ENCODE results near the gene CD200R1L. TPM values are rescaled to one million over a fixed set of nuclear protein-coding genes. Genes with fewer than 3 reads are reported as not detected.

Gene CD200R1L
- polyA plus RNA-seq, 1 of the 3 experiments (the other 2 are of a cell fraction) = not detected

- no peak overlapping the region for H3K9ac ChIP-seq
- no peaks in the 10 kb centered on the region for H3K79me2 ChIP-seq (ENCODE audit: insufficient read depth)
- H3K27me3 ChIP-seq (ENCODE audit: insufficient read depth) = no peaks in the 10 kb centered on the region
- TF ChIP-seq TEAD4 (IDR thresholded peaks at IDR 0.05; ENCODE audit: borderline replicate concordance, insufficient read depth) (no peak), YY1 (IDR thresholded peaks at IDR 0.05; ENCODE audit: low read depth) (no peak), RCOR1 (IDR thresholded peaks at IDR 0.05; ENCODE audit: low read length) (no peak), RXRA (IDR thresholded peaks at IDR 0.05; ENCODE audit: borderline replicate concordance, low read depth) (no peak), MAX (IDR thresholded peaks at IDR 0.05; ENCODE audit: low read depth) (no peak), RAD21 (IDR thresholded peaks at IDR 0.05; ENCODE audit: low read length) (no peak), SIN3A (IDR thresholded peaks at IDR 0.05; ENCODE audit: borderline replicate concordance, low read depth, low read length) (no peak), ELF1 (IDR thresholded peaks at IDR 0.05) (no peak), POLR2AphosphoS5 (IDR thresholded peaks at IDR 0.05; ENCODE audit: low read depth, low read length) (no peak), TCF12 (IDR thresholded peaks at IDR 0.05) (no peak), ZBTB33 (IDR thresholded peaks at IDR 0.05; ENCODE audit: borderline replicate concordance, low read depth) (no peak), IRF3 (IDR thresholded peaks at IDR 0.05; ENCODE audit: low read depth, low read length) (no peak), CTCF (IDR thresholded peaks at IDR 0.05) (no peak), USF1 (IDR thresholded peaks at IDR 0.05; ENCODE audit: borderline replicate concordance, low read depth) (no peak), JUND (IDR thresholded peaks at IDR 0.05) (no peak)
- H3F3A ChIP-seq (replicated peaks; ENCODE audit: insufficient read depth) = no peaks in the 10 kb centered on the region
- H3K9me3 ChIP-seq = peaks cover 9% of the 10 kb centered on the region
- 25% methylated on average over 3 of the region's 3 CpGs for WGBS (ENCODE audit: low lambda C conversion rate)
- no peak overlapping the region for H3K4me2 ChIP-seq
- CTCF ChIA-PET = interaction anchor here (1.1 to 1.2 kb wide), 2 partner anchors 69 to 131 kb away, joined by 3 read pairs; no protein-coding TSS in a partner anchor
- H2AFZ ChIP-seq (ENCODE audit: low read depth) = no peak overlapping the region
- H3K4me1 ChIP-seq (ENCODE audit: control insufficient read depth in 1 of 2, insufficient read depth in 2 of 2, low read depth in 1 of 2, low read length in 1 of 2) = no peaks in the 10 kb centered on the region
- POLR2A ChIA-PET = no interaction called here
- no peaks in the 10 kb centered on the region for H3K36me3 ChIP-seq (replicated peaks in 1 of 2; ENCODE audit: control insufficient read depth in 1 of 2, insufficient read depth in 2 of 2, low read length in 1 of 2)
- no peak overlapping the region; a peak in 1 of 4 replicates for H3K4me3 ChIP-seq (ENCODE audit: low read depth in 2 of 2, low read length in 1 of 2)
- H3K27ac ChIP-seq (ENCODE audit: low read depth in 2 of 2, low read length in 1 of 2) = no peak overlapping the region
- no peak for DNase-seq
- H4K20me1 ChIP-seq (ENCODE audit: insufficient read depth) = no peaks in the 10 kb centered on the region
- H3K9me2 ChIP-seq = no peaks in the 10 kb centered on the region
Measured at GRCh38 chr3:112848196-112848595, 1.5 kb upstream of the CD200R1L start.
